SJSA1 (cell line): ENCODE measurements around the gene VGLL2. TPM values are rescaled to one million over a fixed set of nuclear protein-coding genes. Genes with fewer than 3 reads are reported as not detected.

Experiments
- DNase-seq, 2 experiments: peaks; one replicate each; pipeline ENCODE4 v3.0.0-alpha.2; 2015 to 2020; ENCODE audit warnings: low spot score in 2 of 2, low read depth in 1 of 2
- H3K27ac ChIP-seq: fragments of 250-450 bp; sonication (Bioruptor Pico); 2 replicates; pipeline ENCODE4 v1.5.1; 2020; ENCODE audit warnings: mild to moderate bottlenecking, moderate library complexity
- H3K27me3 ChIP-seq: fragments of 250-450 bp; sonication (Bioruptor Pico); replicated peaks from 2 replicates; pipeline ENCODE4 v1.5.1; 2020; ENCODE audit warnings: mild to moderate bottlenecking, moderate library complexity
- H3K36me3 ChIP-seq: fragments of 250-450 bp; sonication (Bioruptor Pico); 2 replicates; pipeline ENCODE4 v1.5.1; 2020; ENCODE audit warnings: mild to moderate bottlenecking
- H3K4me1 ChIP-seq: fragments of 250-450 bp; sonication (Bioruptor Pico); replicated peaks from 2 replicates; pipeline ENCODE4 v1.6.1; 2021; ENCODE audit warnings: mild to moderate bottlenecking
- H3K4me3 ChIP-seq: fragments of 250-450 bp; sonication (Bioruptor Pico); 2 replicates; pipeline ENCODE4 v1.5.1; 2020; ENCODE audit warnings: mild to moderate bottlenecking
- H3K9me3 ChIP-seq: fragments of 250-450 bp; sonication (Bioruptor Pico); replicated peaks from 2 replicates; pipeline ENCODE4 v1.5.1; 2020; ENCODE audit warnings: mild to moderate bottlenecking
- total RNA-seq: library from RNA; depleted of rRNA; stranded (reverse); fragments of >200 nt; shearing (Covaris generic); gene quantifications from 2 replicates; pipeline ENCODE4 v1.2.3, GENCODE V29; 2014; rRNA removed

Gene VGLL2
- total RNA-seq, 1 experiment from 2014 or later = 0.05 TPM

- Histone ChIP-seq H3K9me3 (no peaks in the 10 kb centered on the region), H3K27me3 (no peaks in the 10 kb centered on the region), H3K4me3 (no peak overlapping the region), H3K27ac (no peak overlapping the region), H3K36me3 (no peaks in the 10 kb centered on the region), H3K4me1 (no peaks in the 10 kb centered on the region)
- DNase-seq = no peak
These were observed 46.4 kb downstream of the VGLL2 start for GRCh38 chr6:117311726-117312125.

GRCh38 chr6:117317261-117317660 lies 51.9 kb downstream of the VGLL2 start:
- no peak overlapping the region for H3K4me3 ChIP-seq
- H3K27me3 ChIP-seq = 0 out of 2 replicates have a peak, but pooled peaks cover 4% of the 10 kb centered on the region
- DNase-seq = peak in 1 of 2 experiments; percentile 45
- H3K27ac ChIP-seq = no peak overlapping the region
- H3K9me3 ChIP-seq = no peaks in the 10 kb centered on the region
- no peaks in the 10 kb centered on the region for H3K4me1 ChIP-seq
- no peaks in the 10 kb centered on the region for H3K36me3 ChIP-seq

Other genes with a start within 250 kb of the VGLL2 start
- gene ROS1, start 160.4 kb downstream of the VGLL2 start, total RNA-seq = not detected in 2 replicates
- 39.6 and 59.1 TPM in 2 replicates for gene DCBLD1, start 217.1 kb downstream of the VGLL2 start, total RNA-seq